ENCODE data around the gene FREM2. TPM values are rescaled to one million over a fixed set of nuclear protein-coding genes. Genes with fewer than 3 reads are reported as not detected.

The FREM2 gene
- total RNA-seq, 1 donor from 2014 or later = not detected

- H3K4me3 ChIP-seq (ENCODE audit: low read depth, low read length) = no peak overlapping the region
- FAIRE-seq (no peak), DNase-seq (ENCODE audit: low read depth) (no peak)
- no peak for TF ChIP-seq CTCF (IDR thresholded peaks at IDR 0.05; ENCODE audit: insufficient read depth, low read length, severe bottlenecking)
- H3K36me3 ChIP-seq (ENCODE audit: control insufficient read depth, insufficient read depth, low read length) = no peaks in the 10 kb centered on the region
- no peaks in the 10 kb centered on the region for H3K27me3 ChIP-seq (ENCODE audit: control insufficient read depth, insufficient read depth, low read length)
Measured at GRCh38 chr13:38922170-38922569, 235.3 kb downstream of the FREM2 start.

GRCh38 chr13:38933786-38934185 is 246.9 kb downstream of the FREM2 start:
- FAIRE-seq = no peak
- TF ChIP-seq CTCF (IDR thresholded peaks at IDR 0.05; ENCODE audit: insufficient read depth, low read length, severe bottlenecking) = no peak
- Histone ChIP-seq H3K36me3 (ENCODE audit: control insufficient read depth, insufficient read depth, low read length) (no peaks in the 10 kb centered on the region), H3K4me3 (ENCODE audit: low read depth, low read length) (no peak overlapping the region), H3K27me3 (ENCODE audit: control insufficient read depth, insufficient read depth, low read length) (no peaks in the 10 kb centered on the region)
- no peak for DNase-seq (ENCODE audit: low read depth)
